Mesenchymal stem cell (in vitro differentiated cells and primary cell): Measurements from ENCODE around the gene YIF1A.

Experiments used
- DNase-seq: peaks from one replicate; pipeline ENCODE4 v3.0.0-alpha.2; 2013
- H2AFZ ChIP-seq: one replicate; pipeline ENCODE4 v1.6.1; 2013; ENCODE audit warnings: low read depth, mild to moderate bottlenecking, control low read depth, inconsistent platforms, low read length, moderate library complexity
- H2AK5ac ChIP-seq: 2 replicates; pipeline ENCODE4 v1.6.1; 2013; ENCODE audit warnings: low read length, moderate library complexity, mild to moderate bottlenecking, inconsistent platforms; ENCODE audit not compliant: severe bottlenecking
- H2BK120ac ChIP-seq: one replicate; pipeline ENCODE4 v1.6.1; 2013; ENCODE audit warnings: low read depth, mild to moderate bottlenecking, inconsistent platforms, low read length, moderate library complexity
- H2BK12ac ChIP-seq, 2 experiments: one replicate each; pipeline ENCODE4 v1.6.1; 2013; ENCODE audit warnings: inconsistent platforms in 2 of 2, low read length in 2 of 2, mild to moderate bottlenecking in 2 of 2, moderate library complexity in 2 of 2, control low read depth in 1 of 2
- H2BK15ac ChIP-seq: one replicate; pipeline ENCODE4 v1.6.1; 2013; ENCODE audit warnings: mild to moderate bottlenecking, low read depth, inconsistent platforms; ENCODE audit not compliant: poor library complexity, severe bottlenecking
- H2BK5ac ChIP-seq: 2 replicates; pipeline ENCODE4 v1.6.1; 2013; ENCODE audit warnings: low read depth, mild to moderate bottlenecking, low read length, control low read depth, inconsistent platforms; ENCODE audit not compliant: poor library complexity, severe bottlenecking
- H3K14ac ChIP-seq, 2 experiments: one replicate each; pipeline ENCODE4 v1.6.1; 2013; ENCODE audit warnings: inconsistent platforms in 2 of 2, low read length in 2 of 2, control low read depth in 1 of 2, mild to moderate bottlenecking in 1 of 2, moderate library complexity in 1 of 2
- H3K18ac ChIP-seq, 2 experiments: one replicate each; pipeline ENCODE4 v1.6.1; 2013; ENCODE audit warnings: inconsistent platforms in 2 of 2, low read length in 2 of 2, control low read depth in 1 of 2, low read depth in 1 of 2, mild to moderate bottlenecking in 1 of 2
- H3K23ac ChIP-seq, 2 experiments: one replicate each; pipeline ENCODE4 v1.6.1; 2013; ENCODE audit warnings: inconsistent platforms in 2 of 2, low read length in 2 of 2, mild to moderate bottlenecking in 2 of 2, moderate library complexity in 2 of 2, control low read depth in 1 of 2
- H3K27ac ChIP-seq: 2 replicates; pipeline ENCODE4 v1.5.1; 2013; ENCODE audit warnings: mild to moderate bottlenecking, moderate library complexity, low read length, control low read depth, inconsistent platforms; ENCODE audit not compliant: poor library complexity, severe bottlenecking
- H3K27me3 ChIP-seq, 2 experiments: 2 replicates each; pipeline versions ENCODE4 v1.6.1 to v1.7.0; 2013; ENCODE audit warnings: low read length in 2 of 2, mild to moderate bottlenecking in 2 of 2, moderate library complexity in 2 of 2, control low read depth in 1 of 2, inconsistent platforms in 1 of 2; ENCODE audit not compliant: control insufficient read depth in 1 of 2, insufficient read depth in 1 of 2
- H3K36me3 ChIP-seq, 2 experiments: 2 replicates each; pipeline versions ENCODE4 v1.6.1 to v1.7.0; 2013; ENCODE audit warnings: low read length in 2 of 2, control low read depth in 1 of 2, inconsistent platforms in 1 of 2, low read depth in 1 of 2, mild to moderate bottlenecking in 1 of 2; ENCODE audit not compliant: insufficient read depth in 2 of 2, control insufficient read depth in 1 of 2
- H3K4ac ChIP-seq, 2 experiments: one replicate each; pipeline ENCODE4 v1.6.1; 2013; ENCODE audit warnings: inconsistent platforms in 2 of 2, low read length in 2 of 2, mild to moderate bottlenecking in 2 of 2, moderate library complexity in 2 of 2, control low read depth in 1 of 2, low read depth in 1 of 2
- H3K4me1 ChIP-seq: 2 replicates; pipeline ENCODE4 v1.6.1; 2013; ENCODE audit warnings: low read depth, low read length, control low read depth; ENCODE audit not compliant: control insufficient read depth, insufficient read depth
- H3K4me2 ChIP-seq: 2 replicates; pipeline ENCODE4 v1.6.1; 2013; ENCODE audit warnings: low read length, mild to moderate bottlenecking, inconsistent platforms; ENCODE audit not compliant: poor library complexity, severe bottlenecking
- H3K4me3 ChIP-seq, 2 experiments: 2 replicates each; pipeline versions ENCODE4 v1.5.1 to v1.7.0; 2013; ENCODE audit warnings: low read length in 2 of 2, mild to moderate bottlenecking in 2 of 2, control low read depth in 1 of 2, low read depth in 1 of 2; ENCODE audit not compliant: insufficient read depth in 1 of 2
- H3K79me1 ChIP-seq: replicated peaks from 2 replicates; pipeline ENCODE4 v1.6.1; 2013; ENCODE audit warnings: mild to moderate bottlenecking, control low read depth, low read length, inconsistent platforms; ENCODE audit not compliant: poor library complexity, severe bottlenecking
- H3K9ac ChIP-seq: 2 replicates; pipeline ENCODE4 v1.7.0; 2013; ENCODE audit warnings: mild to moderate bottlenecking, low read length, moderate library complexity
- H3K9me3 ChIP-seq: 2 replicates; pipeline ENCODE4 v1.7.0; 2013; ENCODE audit warnings: mild to moderate bottlenecking, low read length; ENCODE audit not compliant: control insufficient read depth
- H4K8ac ChIP-seq: one replicate; pipeline ENCODE4 v1.6.1; 2013; ENCODE audit warnings: inconsistent platforms, mild to moderate bottlenecking, low read length, moderate library complexity
- H4K91ac ChIP-seq: one replicate; pipeline ENCODE4 v1.6.1; 2013; ENCODE audit warnings: mild to moderate bottlenecking, low read length, inconsistent platforms
- WGBS: methylation state at CpG from one replicate; pipeline ENCODE4 v1.1.7; 2013; ENCODE audit warnings: mixed read lengths; 5-methylcytosine and 5-hydroxymethylcytosine counted together

Gene YIF1A

DNA sequence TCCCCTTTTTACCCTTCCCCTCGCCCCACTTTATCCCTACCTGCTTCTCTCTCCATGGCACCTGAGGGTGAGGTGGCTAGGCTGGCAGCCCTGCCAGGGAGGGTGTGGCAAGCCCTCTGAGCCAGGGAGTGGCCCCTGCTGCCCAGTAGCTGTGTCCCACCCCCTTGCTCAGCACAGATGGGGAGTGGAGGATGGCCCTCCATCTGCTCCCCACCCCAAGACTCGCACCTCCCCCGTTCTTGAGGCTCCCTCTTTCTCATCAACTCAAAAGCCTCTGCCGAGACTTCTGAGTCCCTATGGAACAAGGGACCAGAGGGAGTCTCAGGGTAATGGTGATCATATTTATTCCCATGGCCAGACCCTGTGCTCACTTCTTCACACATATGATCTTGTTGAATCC, 4.4 kb upstream of the YIF1A start:
- no peaks in the 10 kb centered on the region for H3K9me3 ChIP-seq
- WGBS: 100% methylated on average over 1 of the region's 4 CpGs

DNA sequence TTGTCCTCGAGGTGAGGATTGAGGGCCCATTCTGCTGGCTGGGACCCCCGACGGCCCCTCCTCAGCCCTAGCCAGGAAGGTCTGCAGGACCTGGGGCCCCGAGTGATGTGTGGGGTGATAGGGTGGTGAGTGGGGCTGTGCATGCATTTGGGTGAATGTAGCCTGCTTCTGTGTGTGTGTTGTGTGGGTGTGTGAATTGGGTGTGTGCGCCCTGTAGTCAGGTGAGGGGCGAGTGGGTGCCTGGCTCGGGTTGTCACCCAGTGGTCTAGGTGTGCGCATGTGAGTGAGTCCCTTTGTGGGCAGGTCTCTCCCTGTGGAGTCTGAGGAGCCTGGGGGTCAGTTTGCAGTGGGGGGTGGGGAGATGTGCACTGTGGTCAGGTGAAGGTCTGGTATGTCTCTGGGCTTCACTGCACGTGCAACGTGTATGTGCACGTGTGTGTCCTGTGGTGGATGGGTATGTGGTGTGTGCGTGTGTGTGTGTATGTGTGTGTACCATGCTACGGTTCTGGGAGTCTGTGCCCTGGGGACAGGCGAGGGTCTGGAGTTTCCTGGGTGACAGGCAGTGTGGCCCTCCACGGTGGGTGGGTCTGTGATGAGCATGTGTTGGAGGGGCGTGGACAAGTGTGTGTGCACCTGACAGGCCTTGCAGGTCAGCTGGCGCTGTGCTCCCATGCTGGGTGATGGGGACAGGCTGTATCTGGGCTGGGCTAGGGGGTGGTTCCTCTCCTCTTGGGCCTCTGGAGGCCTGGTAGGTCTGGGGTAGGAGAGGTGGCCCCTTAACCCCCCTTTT, 3.8 kb upstream of the YIF1A start:
- H3K79me1 ChIP-seq: peaks cover 2% of the 10 kb centered on the region
- no peak overlapping the region for H3K4ac ChIP-seq
- H3K23ac ChIP-seq: peak overlapping the region in 1 of 2 experiments; percentile 16
- H3K9ac ChIP-seq: no peak overlapping the region
- H3K36me3 ChIP-seq: peaks cover 0 to 14% of the 10 kb centered on the region in 2 experiments
- no peak overlapping the region for H3K27ac ChIP-seq
- H2BK12ac ChIP-seq: no peak overlapping the region
- H2AFZ ChIP-seq: no peak overlapping the region
- H3K4me2 ChIP-seq: no peak overlapping the region
- H4K8ac ChIP-seq: no peak overlapping the region
- H4K91ac ChIP-seq: no peak overlapping the region
- H3K9me3 ChIP-seq: no peaks in the 10 kb centered on the region
- no peak overlapping the region for H2BK5ac ChIP-seq
- no peak overlapping the region for H2AK5ac ChIP-seq
- H3K4me1 ChIP-seq: peaks cover 28% of the 10 kb centered on the region
- H3K18ac ChIP-seq: no peak overlapping the region
- H3K4me3 ChIP-seq: no peak overlapping the region
- DNase-seq: no peak
- H3K27me3 ChIP-seq: peaks cover 41 to 57% of the 10 kb centered on the region in 2 experiments
- no peak overlapping the region for H3K14ac ChIP-seq
- H2BK120ac ChIP-seq: no peak overlapping the region
- H2BK15ac ChIP-seq: no peak overlapping the region
- 72% methylated on average over 17 of the region's 17 CpGs for WGBS

More for the DNA sequence above, 4.4 kb upstream of the YIF1A start:
- H2AK5ac ChIP-seq: no peak overlapping the region
- no peak overlapping the region for H3K4ac ChIP-seq
- no peak overlapping the region for H2AFZ ChIP-seq
- no peak overlapping the region for H2BK120ac ChIP-seq
- peaks cover 23% of the 10 kb centered on the region for H3K4me1 ChIP-seq
- no peak overlapping the region for H3K9ac ChIP-seq
- no peak overlapping the region for H3K14ac ChIP-seq
- H3K4me3 ChIP-seq: no peak overlapping the region
- no peak overlapping the region for H3K27ac ChIP-seq
- no peak overlapping the region for H2BK15ac ChIP-seq
- no peak overlapping the region for H2BK12ac ChIP-seq
- no peak overlapping the region for H3K4me2 ChIP-seq
- H4K91ac ChIP-seq: no peak overlapping the region
- H3K27me3 ChIP-seq: peaks cover 44 to 57% of the 10 kb centered on the region in 2 experiments
- H3K18ac ChIP-seq: no peak overlapping the region
- no peaks in the 10 kb centered on the region for H3K79me1 ChIP-seq
- H2BK5ac ChIP-seq: no peak overlapping the region
- DNase-seq: no peak
- H4K8ac ChIP-seq: no peak overlapping the region
- H3K36me3 ChIP-seq: peaks cover 0 to 11% of the 10 kb centered on the region in 2 experiments
- no peak overlapping the region for H3K23ac ChIP-seq

DNA sequence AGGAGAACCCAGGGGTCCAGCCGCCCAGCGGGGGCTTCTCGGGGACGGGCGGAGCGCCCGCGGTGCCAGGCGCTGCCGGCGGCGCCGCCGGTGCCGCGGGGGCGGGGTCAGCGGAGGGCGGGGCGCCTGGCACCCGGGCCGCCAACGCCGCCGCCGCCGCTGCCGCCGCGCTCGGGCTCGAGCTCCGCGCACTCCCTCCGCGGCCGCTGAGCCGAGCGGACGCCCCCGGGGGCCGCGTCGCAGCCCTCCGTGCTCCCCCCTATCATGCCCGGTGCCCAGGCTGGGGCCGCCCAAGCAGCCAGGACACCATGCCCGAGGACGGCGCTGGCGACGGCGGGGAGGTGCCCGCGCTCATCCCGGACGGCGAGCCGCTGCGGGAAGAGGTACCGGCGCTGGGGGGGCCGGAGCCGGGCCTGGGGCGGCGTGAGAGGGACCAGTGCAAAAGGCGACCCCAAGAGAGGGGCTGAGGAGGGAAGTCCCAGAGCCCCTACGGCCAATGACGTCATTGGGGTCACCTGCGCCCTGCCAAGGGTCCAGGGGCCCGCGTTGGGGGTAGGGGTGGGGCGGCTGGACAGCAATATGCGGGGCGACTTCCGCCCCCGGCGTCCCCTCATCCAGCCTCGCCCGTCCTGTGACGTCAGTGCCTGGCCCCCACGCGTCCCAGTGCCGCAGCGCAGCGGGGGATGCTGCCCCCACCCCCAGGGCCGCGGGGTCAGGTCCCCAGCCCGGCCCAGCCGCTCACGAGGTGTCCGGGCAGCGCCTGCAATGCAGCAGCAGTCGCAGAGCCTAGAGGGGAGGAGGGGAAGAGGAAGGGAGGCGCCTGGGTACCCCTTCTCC, 3.0 kb upstream of the YIF1A start, which contains the start of gene TMEM151A:
TMEM151A (plus strand) TSS at position 189 of the 837 bp plus-strand sequence; CDS start at position 309, 120 bp downstream.
- 3% methylated on average over 49 of the region's 95 CpGs for WGBS
- Histone ChIP-seq H2BK120ac (no peak within 1 kb of the TSS), H3K18ac (no peak within 1 kb of the TSS)

DNA sequence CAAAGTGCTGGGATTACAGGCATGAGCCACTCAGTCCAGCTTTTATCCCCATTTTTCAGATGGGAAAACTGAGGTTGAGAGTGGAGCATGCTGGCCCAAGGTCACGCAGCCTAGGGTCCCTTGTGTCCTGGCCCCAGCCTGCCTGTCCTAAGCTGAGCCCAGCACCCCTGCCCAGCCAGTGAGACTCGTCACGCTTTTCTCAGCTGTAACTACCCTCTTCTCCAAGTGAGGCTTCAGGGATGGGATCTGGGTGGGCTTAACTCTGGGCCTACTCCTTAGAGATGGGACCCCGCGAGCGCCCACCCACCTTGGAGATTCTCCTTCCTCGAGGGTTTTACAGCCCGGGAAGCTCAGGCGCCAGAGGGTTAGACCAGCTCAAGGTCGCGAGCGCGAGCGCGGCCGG, 2.4 kb upstream of the YIF1A start:
- no peak overlapping the region for H4K91ac ChIP-seq
- H3K4me2 ChIP-seq: peak overlapping the region; percentile 45
- peaks cover 36% of the 10 kb centered on the region for H3K4me1 ChIP-seq
- H2BK5ac ChIP-seq: no peak overlapping the region
- no peaks in the 10 kb centered on the region for H3K9me3 ChIP-seq
- no peak overlapping the region for H3K27ac ChIP-seq
- no peak overlapping the region for H3K4ac ChIP-seq
- peaks cover 9 to 26% of the 10 kb centered on the region in 2 experiments for H3K36me3 ChIP-seq
- WGBS: 24% methylated on average over 13 of the region's 16 CpGs
- H2AK5ac ChIP-seq: no peak overlapping the region
- no peak overlapping the region for H2AFZ ChIP-seq
- no peak overlapping the region for H3K18ac ChIP-seq
- H3K23ac ChIP-seq: no peak overlapping the region
- no peak overlapping the region for H2BK15ac ChIP-seq
- no peak overlapping the region for H3K4me3 ChIP-seq
- H3K14ac ChIP-seq: no peak overlapping the region
- peaks cover 7% of the 10 kb centered on the region for H3K79me1 ChIP-seq
- H3K27me3 ChIP-seq: peaks cover 33 to 44% of the 10 kb centered on the region in 2 experiments
- no peak overlapping the region for H2BK12ac ChIP-seq
- DNase-seq: no peak
- no peak overlapping the region for H2BK120ac ChIP-seq
- no peak overlapping the region for H4K8ac ChIP-seq
- no peak overlapping the region for H3K9ac ChIP-seq

More for the DNA sequence above, 3.0 kb upstream of the YIF1A start, which contains the start of gene TMEM151A:
- Histone ChIP-seq H4K91ac (no peak within 1 kb of the TSS), H2AFZ (no peak within 1 kb of the TSS), H3K9ac (no peak within 1 kb of the TSS), H3K4ac (no peak within 1 kb of the TSS), H3K4me1 (peaks cover 34% of the 10 kb centered on the region), H2BK12ac (no peak within 1 kb of the TSS), H3K14ac (no peak within 1 kb of the TSS), H3K23ac (peak within 1 kb of the TSS in 1 of 2 experiments; percentile 16), H3K4me3 (peak within 1 kb of the TSS; percentile 39 to 44), H3K36me3 (peaks cover 3 to 21% of the 10 kb centered on the region in 2 experiments), H3K9me3 (no peaks in the 10 kb centered on the region), H2BK15ac (no peak within 1 kb of the TSS), H4K8ac (no peak within 1 kb of the TSS), H3K79me1 (peaks cover 2% of the 10 kb centered on the region), H3K4me2 (peak within 1 kb of the TSS; percentile 67), H3K27ac (no peak within 1 kb of the TSS), H3K27me3 (peaks cover 37 to 49% of the 10 kb centered on the region in 2 experiments), H2BK5ac (no peak within 1 kb of the TSS), H2AK5ac (no peak within 1 kb of the TSS)
- no peak for DNase-seq
